Bronchial epithelial cell (primary cell): ENCODE measurements around the gene JADE3. TPM values are rescaled to one million over a fixed set of nuclear protein-coding genes. Genes with fewer than 3 reads are reported as not detected.

Experiments
- DNase-seq: peaks from one replicate; pipeline ENCODE4 v3.0.0-alpha.2; 2010; ENCODE audit warnings: low read depth
- FAIRE-seq: peaks from 2 replicates; lab custom pipeline; 2011; peaks lifted over from hg19 to GRCh38; lab: Jason Lieb, UNC
- H3K27me3 ChIP-seq: 2 replicates; pipeline ENCODE4 v1.5.1; 2011; ENCODE audit warnings: low read length; ENCODE audit not compliant: control insufficient read depth, insufficient read depth
- H3K36me3 ChIP-seq: 2 replicates; pipeline ENCODE4 v1.5.1; 2011; ENCODE audit warnings: low read length; ENCODE audit not compliant: control insufficient read depth, insufficient read depth
- H3K4me3 ChIP-seq: 2 replicates; pipeline ENCODE4 v1.5.1; 2011; ENCODE audit warnings: mild to moderate bottlenecking, low read depth, low read length, control low read depth
- total RNA-seq: library from RNA; depleted of rRNA; stranded (reverse); fragments of >200 nt; gene quantifications from 2 replicates; pipeline ENCODE4 v1.2.1, GENCODE V29; 2014
- TF ChIP-seq, protein P1 (sequence below): IDR thresholded peaks from 2 replicates; pipeline ENCODE4 v1.5.1; 2011; ENCODE audit warnings: mild to moderate bottlenecking, moderate library complexity, low read length, control low read depth, inconsistent platforms; ENCODE audit not compliant: insufficient read depth, severe bottlenecking

The JADE3 gene
- total RNA-seq: 5.5 and 6.1 TPM in 2 replicates

DNA sequence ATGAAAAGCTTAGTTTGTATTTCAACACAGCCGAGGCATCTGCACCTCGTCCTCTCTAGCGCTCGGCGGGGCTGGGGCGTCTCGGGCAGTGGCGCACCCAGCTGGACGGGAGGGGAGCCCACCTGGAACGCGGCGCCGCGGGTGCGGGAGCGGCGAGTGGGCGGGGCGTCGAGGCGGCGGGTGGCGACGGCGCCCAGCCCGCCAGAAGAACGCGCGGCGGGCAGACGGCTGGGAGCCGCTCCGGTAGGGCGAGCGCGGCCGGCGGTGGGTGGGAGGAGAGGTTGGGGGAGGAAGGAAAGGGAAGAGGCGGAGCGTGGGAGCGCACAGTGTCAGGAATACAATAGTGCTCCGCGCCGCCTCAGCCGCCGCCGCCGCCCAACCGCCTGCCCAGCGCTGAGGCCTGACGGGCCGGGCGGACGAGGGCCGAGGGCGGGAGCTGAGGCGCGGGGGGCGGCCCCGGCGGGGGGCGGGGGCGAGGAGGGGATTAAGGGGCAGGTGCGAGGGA lies at the start of gene JADE3:
TSS of gene JADE3 (plus strand) at position 324 of the 505 bp plus-strand sequence. CDS start 72,474 bp downstream, outside the sequence.
- FAIRE-seq (no peak), DNase-seq (peak; percentile 46)
- Histone ChIP-seq H3K4me3 (peak within 1 kb of the TSS; percentile 65), H3K36me3 (no peaks in the 10 kb centered on the region), H3K27me3 (no peaks in the 10 kb centered on the region)
- TF ChIP-seq, protein P1, sequence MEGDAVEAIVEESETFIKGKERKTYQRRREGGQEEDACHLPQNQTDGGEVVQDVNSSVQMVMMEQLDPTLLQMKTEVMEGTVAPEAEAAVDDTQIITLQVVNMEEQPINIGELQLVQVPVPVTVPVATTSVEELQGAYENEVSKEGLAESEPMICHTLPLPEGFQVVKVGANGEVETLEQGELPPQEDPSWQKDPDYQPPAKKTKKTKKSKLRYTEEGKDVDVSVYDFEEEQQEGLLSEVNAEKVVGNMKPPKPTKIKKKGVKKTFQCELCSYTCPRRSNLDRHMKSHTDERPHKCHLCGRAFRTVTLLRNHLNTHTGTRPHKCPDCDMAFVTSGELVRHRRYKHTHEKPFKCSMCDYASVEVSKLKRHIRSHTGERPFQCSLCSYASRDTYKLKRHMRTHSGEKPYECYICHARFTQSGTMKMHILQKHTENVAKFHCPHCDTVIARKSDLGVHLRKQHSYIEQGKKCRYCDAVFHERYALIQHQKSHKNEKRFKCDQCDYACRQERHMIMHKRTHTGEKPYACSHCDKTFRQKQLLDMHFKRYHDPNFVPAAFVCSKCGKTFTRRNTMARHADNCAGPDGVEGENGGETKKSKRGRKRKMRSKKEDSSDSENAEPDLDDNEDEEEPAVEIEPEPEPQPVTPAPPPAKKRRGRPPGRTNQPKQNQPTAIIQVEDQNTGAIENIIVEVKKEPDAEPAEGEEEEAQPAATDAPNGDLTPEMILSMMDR: no peak

DNA sequence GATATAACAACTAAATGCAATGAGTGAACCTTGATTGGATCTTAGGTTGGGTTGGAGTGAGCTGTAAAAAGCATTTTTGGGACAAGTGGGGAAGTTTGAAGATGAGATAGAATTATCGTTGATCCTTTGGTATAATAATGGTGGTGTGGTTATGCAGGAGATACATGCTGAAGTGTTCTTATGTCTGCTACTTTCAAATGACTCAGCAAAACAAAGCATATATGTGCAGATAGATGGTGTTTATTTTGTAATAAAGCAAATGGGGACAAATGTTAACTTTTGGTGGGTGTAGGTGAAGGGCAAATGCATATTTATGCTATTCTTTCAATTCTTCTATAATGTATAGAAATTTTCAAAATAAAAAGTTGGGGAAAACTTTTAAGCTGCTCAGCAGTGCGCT lies 49.1 kb upstream of the JADE3 start:
- Histone ChIP-seq H3K27me3 (no peaks in the 10 kb centered on the region), H3K36me3 (no peaks in the 10 kb centered on the region), H3K4me3 (no peak overlapping the region)
- TF ChIP-seq, protein P1: no peak
- FAIRE-seq (no peak), DNase-seq (no peak)

- FAIRE-seq (no peak), DNase-seq (no peak)
- TF ChIP-seq, protein P1: no peak
- Histone ChIP-seq H3K4me3 (no peak overlapping the region), H3K36me3 (no peaks in the 10 kb centered on the region), H3K27me3 (no peaks in the 10 kb centered on the region)
These were observed 47.6 kb upstream of the JADE3 start for GRCh38 chrX:46864606-46865005.

- H3K36me3 ChIP-seq: no peaks in the 10 kb centered on the region
- TF ChIP-seq, protein P1: no peak
- FAIRE-seq (no peak), DNase-seq (peak; percentile 48)
- H3K4me3 ChIP-seq: no peak overlapping the region
- no peaks in the 10 kb centered on the region for H3K27me3 ChIP-seq
These were observed 46.9 kb upstream of the JADE3 start for GRCh38 chrX:46865281-46865680.

DNA sequence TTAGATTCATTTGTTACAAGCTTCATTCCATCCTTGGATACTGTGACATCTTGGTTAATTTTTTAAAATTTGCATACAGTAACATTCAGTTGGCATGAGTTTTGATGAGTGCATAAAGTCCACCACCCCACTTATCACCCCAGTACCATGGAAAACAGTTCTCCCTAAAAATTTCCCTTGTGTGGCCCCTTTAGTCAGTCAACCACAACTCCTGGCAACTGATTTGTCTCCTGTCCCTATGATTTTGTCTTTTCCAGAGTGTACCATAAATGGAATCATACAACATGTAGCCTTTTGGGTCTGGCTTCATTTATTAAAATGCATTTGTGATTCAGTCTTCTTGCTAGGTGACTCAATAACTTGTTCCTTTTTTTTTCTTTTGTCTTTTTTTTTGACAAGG lies 45.5 kb upstream of the JADE3 start:
- no peaks in the 10 kb centered on the region for H3K27me3 ChIP-seq
- no peaks in the 10 kb centered on the region for H3K36me3 ChIP-seq
- FAIRE-seq (no peak), DNase-seq (no peak)
- H3K4me3 ChIP-seq: no peak overlapping the region
- TF ChIP-seq, protein P1: no peak

GRCh38 chrX:46873746-46874145 lies 38.5 kb upstream of the JADE3 start:
- Histone ChIP-seq H3K27me3 (no peaks in the 10 kb centered on the region), H3K4me3 (no peak overlapping the region), H3K36me3 (no peaks in the 10 kb centered on the region)
- peak; percentile 17 for DNase-seq
- TF ChIP-seq, protein P1: no peak
- FAIRE-seq: no peak
